Activated T-cell treated with anti-CD3 and anti-CD28 coated beads for 48 hours (primary cell): ENCODE results near the gene LRRC27.
"Not testable (repeated sequence)": the region's sequence is repeated elsewhere in the genome, so short reads cannot be mapped to it uniquely, and the experiment has no call there.

Source experiments
- DNase-seq: peaks from one replicate; pipeline ENCODE4 v3.0.0-alpha.2; 2020; ENCODE audit warnings: low read depth

The LRRC27 gene

GRCh38 chr10:132331601-132332432, at the start of gene LRRC27:
Gene LRRC27, plus strand, starts transcription at chr10:132332193. Its CDS starts 1,332 bp downstream, at chr10:132333525.
- DNase-seq = peak; percentile 98

- DNase-seq = no peak
These were observed 49.1 kb upstream of the LRRC27 start for GRCh38 chr10:132282667-132283603.

GRCh38 chr10:132283604-132284382, 48.2 kb upstream of the LRRC27 start:
- DNase-seq = no peak

- DNase-seq = no peak
These were observed 42.6 kb upstream of the LRRC27 start for GRCh38 chr10:132289439-132289838.

- no peak for DNase-seq
These were observed 41.4 kb upstream of the LRRC27 start for GRCh38 chr10:132290631-132291030.

GRCh38 chr10:132291826-132292225, 40.2 kb upstream of the LRRC27 start:
- DNase-seq = no peak

- DNase-seq = no peak
These were observed 39.4 kb upstream of the LRRC27 start for GRCh38 chr10:132292287-132293200.

GRCh38 chr10:132293201-132293812, 38.7 kb upstream of the LRRC27 start:
- no peak for DNase-seq

GRCh38 chr10:132293813-132294520, 38.0 kb upstream of the LRRC27 start:
- DNase-seq = no peak

GRCh38 chr10:132294561-132295318, 37.3 kb upstream of the LRRC27 start:
- DNase-seq = no peak

GRCh38 chr10:132295481-132295880, 36.5 kb upstream of the LRRC27 start:
- DNase-seq = not testable (repeated sequence)

- no peak for DNase-seq
These were observed 35.1 kb upstream of the LRRC27 start for GRCh38 chr10:132296666-132297443.

GRCh38 chr10:132297526-132297925, 34.5 kb upstream of the LRRC27 start:
- no peak for DNase-seq

- no peak for DNase-seq
These were observed 33.7 kb upstream of the LRRC27 start for GRCh38 chr10:132298038-132298881.

GRCh38 chr10:132299371-132300336, 32.3 kb upstream of the LRRC27 start:
- no peak for DNase-seq

- DNase-seq = no peak
These were observed 31.4 kb upstream of the LRRC27 start for GRCh38 chr10:132300582-132300981.
